ENCODE measurements around the gene CLIP3.

CLIP3 gene

GRCh38 chr19:35977446-35978222, 55.0 kb downstream of the CLIP3 start:
- DNase-seq = no peak

GRCh38 chr19:35975608-35976214, 57.0 kb downstream of the CLIP3 start:
- DNase-seq = no peak

GRCh38 chr19:35973487-35973886, 59.2 kb downstream of the CLIP3 start:
- no peak for DNase-seq

- DNase-seq = no peak
Observed at GRCh38 chr19:35966771-35967170, 65.9 kb downstream of the CLIP3 start.

All from SIG-M5 (cell line).